ENCODE data around the gene CADPS.

CADPS gene

GRCh38 chr3:62795978-62796657 lies 79.1 kb downstream of the CADPS start:
- H3K27me3 ChIP-seq = no peaks in the 10 kb centered on the region
- no peak overlapping the region for H3K9ac ChIP-seq
- TF ChIP-seq Cebpa-rat (IDR thresholded peaks at IDR 0.05) = no peak
- H3K36me3 ChIP-seq = no peaks in the 10 kb centered on the region
- no peaks in the 10 kb centered on the region for H3K9me3 ChIP-seq
- H3K4me2 ChIP-seq = no peak overlapping the region
- H4K20me1 ChIP-seq = no peaks in the 10 kb centered on the region
- H3K4me3 ChIP-seq = no peak overlapping the region
- H3K4me1 ChIP-seq = peaks cover 9% of the 10 kb centered on the region; the same call in 1 of the 2 replicates
- no peak overlapping the region for H3K27ac ChIP-seq

- TF ChIP-seq Cebpa-rat (IDR thresholded peaks at IDR 0.05) = no peak
- no peak overlapping the region for H3K27ac ChIP-seq
Observed at GRCh38 chr3:62793946-62794345, 81.3 kb downstream of the CADPS start.

GRCh38 chr3:62785384-62785783 lies 89.8 kb downstream of the CADPS start:
- Histone ChIP-seq H3K4me1 (no peaks in the 10 kb centered on the region), H3K27ac (no peak overlapping the region), H3K4me2 (no peak overlapping the region), H3K36me3 (no peaks in the 10 kb centered on the region), H3K9ac (no peak overlapping the region), H3K9me3 (no peaks in the 10 kb centered on the region), H3K4me3 (no peak overlapping the region), H4K20me1 (no peaks in the 10 kb centered on the region), H3K27me3 (no peaks in the 10 kb centered on the region)
- TF ChIP-seq Cebpa-rat (IDR thresholded peaks at IDR 0.05) = no peak

More at GRCh38 chr3:62793946-62794345, 81.3 kb downstream of the CADPS start:
- Histone ChIP-seq H3K27me3 (no peaks in the 10 kb centered on the region), H3K4me1 (peaks cover 9% of the 10 kb centered on the region; the same call in 1 of the 2 replicates), H3K4me2 (no peak overlapping the region), H3K9ac (no peak overlapping the region), H3K4me3 (no peak overlapping the region), H3K36me3 (no peaks in the 10 kb centered on the region), H4K20me1 (no peaks in the 10 kb centered on the region), H3K9me3 (no peaks in the 10 kb centered on the region)

GRCh38 chr3:62781121-62781520 lies 94.1 kb downstream of the CADPS start:
- Histone ChIP-seq H3K4me1 (no peaks in the 10 kb centered on the region), H3K27me3 (no peaks in the 10 kb centered on the region), H3K4me3 (no peak overlapping the region), H4K20me1 (no peaks in the 10 kb centered on the region), H3K36me3 (no peaks in the 10 kb centered on the region), H3K9me3 (no peaks in the 10 kb centered on the region), H3K27ac (no peak overlapping the region), H3K9ac (no peak overlapping the region), H3K4me2 (no peak overlapping the region)
- TF ChIP-seq Cebpa-rat (IDR thresholded peaks at IDR 0.05) = no peak

GRCh38 chr3:62777674-62778073 lies 97.5 kb downstream of the CADPS start:
- no peak overlapping the region for H3K4me3 ChIP-seq
- TF ChIP-seq Cebpa-rat (IDR thresholded peaks at IDR 0.05) = no peak
- no peak overlapping the region for H3K9ac ChIP-seq
- no peaks in the 10 kb centered on the region for H3K9me3 ChIP-seq
- H3K36me3 ChIP-seq = no peaks in the 10 kb centered on the region
- no peaks in the 10 kb centered on the region for H4K20me1 ChIP-seq
- no peak overlapping the region for H3K27ac ChIP-seq
- no peaks in the 10 kb centered on the region for H3K27me3 ChIP-seq
- no peaks in the 10 kb centered on the region for H3K4me1 ChIP-seq
- H3K4me2 ChIP-seq = no peak overlapping the region

- no peak overlapping the region for H3K4me2 ChIP-seq
- H4K20me1 ChIP-seq = no peaks in the 10 kb centered on the region
- no peak overlapping the region for H3K27ac ChIP-seq
- no peak overlapping the region for H3K4me3 ChIP-seq
- H3K27me3 ChIP-seq = no peaks in the 10 kb centered on the region
- no peaks in the 10 kb centered on the region for H3K36me3 ChIP-seq
- no peaks in the 10 kb centered on the region for H3K9me3 ChIP-seq
- H3K4me1 ChIP-seq = no peaks in the 10 kb centered on the region
- H3K9ac ChIP-seq = no peak overlapping the region
- TF ChIP-seq Cebpa-rat (IDR thresholded peaks at IDR 0.05) = no peak
Observed at GRCh38 chr3:62777130-62777529, 98.1 kb downstream of the CADPS start.

GRCh38 chr3:62774221-62774620 lies 101.0 kb downstream of the CADPS start:
- H3K36me3 ChIP-seq = no peaks in the 10 kb centered on the region
- no peak overlapping the region for H3K9ac ChIP-seq
- no peaks in the 10 kb centered on the region for H4K20me1 ChIP-seq
- H3K4me2 ChIP-seq = no peak overlapping the region
- H3K4me3 ChIP-seq = no peak overlapping the region
- H3K27me3 ChIP-seq = no peaks in the 10 kb centered on the region
- no peak for TF ChIP-seq Cebpa-rat (IDR thresholded peaks at IDR 0.05)
- H3K27ac ChIP-seq = no peak overlapping the region
- no peaks in the 10 kb centered on the region for H3K4me1 ChIP-seq
- H3K9me3 ChIP-seq = no peaks in the 10 kb centered on the region

GRCh38 chr3:62771331-62772072 lies 103.7 kb downstream of the CADPS start:
- H3K9ac ChIP-seq = no peak overlapping the region
- TF ChIP-seq Cebpa-rat (IDR thresholded peaks at IDR 0.05) = no peak
- no peak overlapping the region for H3K27ac ChIP-seq
- no peaks in the 10 kb centered on the region for H3K36me3 ChIP-seq
- H3K9me3 ChIP-seq = no peaks in the 10 kb centered on the region
- H3K4me2 ChIP-seq = no peak overlapping the region
- no peaks in the 10 kb centered on the region for H3K4me1 ChIP-seq
- no peak overlapping the region for H3K4me3 ChIP-seq
- H3K27me3 ChIP-seq = no peaks in the 10 kb centered on the region
- no peaks in the 10 kb centered on the region for H4K20me1 ChIP-seq

- Histone ChIP-seq H3K4me1 (no peaks in the 10 kb centered on the region), H3K36me3 (no peaks in the 10 kb centered on the region), H4K20me1 (no peaks in the 10 kb centered on the region), H3K9ac (no peak overlapping the region), H3K27ac (no peak overlapping the region), H3K9me3 (no peaks in the 10 kb centered on the region), H3K4me2 (no peak overlapping the region), H3K27me3 (no peaks in the 10 kb centered on the region), H3K4me3 (no peak overlapping the region)
- no peak for TF ChIP-seq Cebpa-rat (IDR thresholded peaks at IDR 0.05)
Observed at GRCh38 chr3:62768896-62769295, 106.3 kb downstream of the CADPS start.

- H3K27me3 ChIP-seq = no peaks in the 10 kb centered on the region
- no peak overlapping the region for H3K4me2 ChIP-seq
- H3K27ac ChIP-seq = no peak overlapping the region
- H3K9me3 ChIP-seq = no peaks in the 10 kb centered on the region
- H3K4me1 ChIP-seq = no peaks in the 10 kb centered on the region
- H3K4me3 ChIP-seq = no peak overlapping the region
- H3K9ac ChIP-seq = no peak overlapping the region
- no peaks in the 10 kb centered on the region for H3K36me3 ChIP-seq
- TF ChIP-seq Cebpa-rat (IDR thresholded peaks at IDR 0.05) = no peak
- no peaks in the 10 kb centered on the region for H4K20me1 ChIP-seq
Observed at GRCh38 chr3:62761711-62762110, 113.5 kb downstream of the CADPS start.
